Transverse colon (tissue), 3 donors: ENCODE data around the gene ZNF217.

ENCODE experiments used
- EP300 ChIP-seq: sonication (generic); formaldehyde crosslinking; IDR thresholded peaks from one replicate; pipeline ENCODE4 v1.6.1; 2017; ENCODE audit warnings: antibody characterized with exemption, low read depth
- TF ChIP-seq, protein P1 (sequence below), 5 experiments: fragments of 200-600 bp in 3 of 5; fragments of 450-650 bp in 2 of 5; sonication (generic) in 3 of 5; IDR thresholded peaks; 1 replicate in 2 of 5; 2 replicates in 3 of 5; pipeline ENCODE4 v1.5.1; 2016 to 2017; ENCODE audit warnings: antibody characterized with exemption in 5 of 5, inconsistent platforms in 3 of 5, mild to moderate bottlenecking in 2 of 5, moderate library complexity in 1 of 5

DNA sequence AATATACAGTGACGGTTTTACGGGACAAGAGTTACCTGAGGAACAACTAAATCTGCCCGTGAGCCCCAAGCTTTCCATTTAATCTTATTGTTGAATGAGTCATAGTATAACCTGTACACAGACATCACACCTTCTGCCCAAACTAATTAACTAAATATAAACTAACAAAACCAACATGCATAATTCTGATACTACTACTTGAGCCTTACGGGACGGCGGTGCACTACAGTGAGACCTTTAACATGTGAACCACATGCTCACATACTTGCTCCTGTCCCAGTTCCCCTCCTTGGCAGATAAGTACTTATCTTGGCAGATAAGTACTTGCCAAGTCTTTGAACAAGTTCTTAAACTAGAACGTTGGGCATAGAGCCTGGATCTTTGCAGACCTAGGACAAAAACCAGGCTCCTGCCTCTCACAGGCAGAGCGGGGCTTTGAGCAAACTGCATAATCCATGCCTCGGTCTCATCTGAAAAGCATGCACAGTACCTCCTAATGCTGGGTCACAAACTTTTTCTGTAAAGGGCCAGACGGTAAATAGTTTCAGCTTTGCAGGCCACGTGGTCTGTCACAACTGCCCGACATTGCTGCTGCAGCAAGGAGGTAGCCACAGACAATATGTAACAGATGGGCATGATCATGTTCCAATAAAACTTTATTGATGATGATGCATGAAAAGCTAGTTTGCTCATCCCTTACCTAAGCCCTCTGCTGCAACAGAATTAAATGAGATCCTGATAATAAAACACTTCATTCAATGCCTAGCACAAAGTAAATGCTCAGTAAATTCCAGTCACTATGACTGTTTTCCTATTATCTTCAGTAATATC is 23.0 kb downstream of the ZNF217 start:
- TF ChIP-seq, protein P1, sequence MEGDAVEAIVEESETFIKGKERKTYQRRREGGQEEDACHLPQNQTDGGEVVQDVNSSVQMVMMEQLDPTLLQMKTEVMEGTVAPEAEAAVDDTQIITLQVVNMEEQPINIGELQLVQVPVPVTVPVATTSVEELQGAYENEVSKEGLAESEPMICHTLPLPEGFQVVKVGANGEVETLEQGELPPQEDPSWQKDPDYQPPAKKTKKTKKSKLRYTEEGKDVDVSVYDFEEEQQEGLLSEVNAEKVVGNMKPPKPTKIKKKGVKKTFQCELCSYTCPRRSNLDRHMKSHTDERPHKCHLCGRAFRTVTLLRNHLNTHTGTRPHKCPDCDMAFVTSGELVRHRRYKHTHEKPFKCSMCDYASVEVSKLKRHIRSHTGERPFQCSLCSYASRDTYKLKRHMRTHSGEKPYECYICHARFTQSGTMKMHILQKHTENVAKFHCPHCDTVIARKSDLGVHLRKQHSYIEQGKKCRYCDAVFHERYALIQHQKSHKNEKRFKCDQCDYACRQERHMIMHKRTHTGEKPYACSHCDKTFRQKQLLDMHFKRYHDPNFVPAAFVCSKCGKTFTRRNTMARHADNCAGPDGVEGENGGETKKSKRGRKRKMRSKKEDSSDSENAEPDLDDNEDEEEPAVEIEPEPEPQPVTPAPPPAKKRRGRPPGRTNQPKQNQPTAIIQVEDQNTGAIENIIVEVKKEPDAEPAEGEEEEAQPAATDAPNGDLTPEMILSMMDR (IDR thresholded peaks at IDR 0.05), result no peak
- TF ChIP-seq EP300, result no peak
